Muscle layer of duodenum (tissue), 2 donors: Measurements from ENCODE around the gene FLNB.
"Not testable (repeated sequence)": the region's sequence is repeated elsewhere in the genome, so short reads cannot be mapped to it uniquely, and the experiment has no call there.

Experiments used
- H3K27ac ChIP-seq: one replicate; pipeline ENCODE4 v1.7.0; 2013; ENCODE audit warnings: mild to moderate bottlenecking, low read length
- H3K27me3 ChIP-seq: one replicate; pipeline ENCODE4 v1.7.0; 2013; ENCODE audit warnings: low read depth, mild to moderate bottlenecking, control low read depth, low read length
- H3K36me3 ChIP-seq, 2 donors: one replicate each; pipeline ENCODE4 v1.7.0; 2013; ENCODE audit warnings: low read length in 2 of 2, control low read depth in 1 of 2, mild to moderate bottlenecking in 1 of 2; ENCODE audit not compliant: insufficient read depth in 2 of 2, control insufficient read depth in 1 of 2
- H3K4me1 ChIP-seq, 2 donors: one replicate each; pipeline ENCODE4 v1.7.0; 2013; ENCODE audit warnings: low read length in 2 of 2, mild to moderate bottlenecking in 2 of 2, control low read depth in 1 of 2, moderate library complexity in 1 of 2; ENCODE audit not compliant: insufficient read depth in 2 of 2, control insufficient read depth in 1 of 2
- H3K4me3 ChIP-seq, 2 donors: one replicate each; pipeline ENCODE4 v1.7.0; 2013; ENCODE audit warnings: low read length in 2 of 2, low read depth in 1 of 2, mild to moderate bottlenecking in 1 of 2
- H3K9me3 ChIP-seq, 2 donors: one replicate each; pipeline ENCODE4 v1.7.0; 2013; ENCODE audit warnings: low read length in 2 of 2, control low read depth in 1 of 2, mild to moderate bottlenecking in 1 of 2; ENCODE audit not compliant: control insufficient read depth in 1 of 2
- donor health status: healthy.

Gene FLNB

DNA sequence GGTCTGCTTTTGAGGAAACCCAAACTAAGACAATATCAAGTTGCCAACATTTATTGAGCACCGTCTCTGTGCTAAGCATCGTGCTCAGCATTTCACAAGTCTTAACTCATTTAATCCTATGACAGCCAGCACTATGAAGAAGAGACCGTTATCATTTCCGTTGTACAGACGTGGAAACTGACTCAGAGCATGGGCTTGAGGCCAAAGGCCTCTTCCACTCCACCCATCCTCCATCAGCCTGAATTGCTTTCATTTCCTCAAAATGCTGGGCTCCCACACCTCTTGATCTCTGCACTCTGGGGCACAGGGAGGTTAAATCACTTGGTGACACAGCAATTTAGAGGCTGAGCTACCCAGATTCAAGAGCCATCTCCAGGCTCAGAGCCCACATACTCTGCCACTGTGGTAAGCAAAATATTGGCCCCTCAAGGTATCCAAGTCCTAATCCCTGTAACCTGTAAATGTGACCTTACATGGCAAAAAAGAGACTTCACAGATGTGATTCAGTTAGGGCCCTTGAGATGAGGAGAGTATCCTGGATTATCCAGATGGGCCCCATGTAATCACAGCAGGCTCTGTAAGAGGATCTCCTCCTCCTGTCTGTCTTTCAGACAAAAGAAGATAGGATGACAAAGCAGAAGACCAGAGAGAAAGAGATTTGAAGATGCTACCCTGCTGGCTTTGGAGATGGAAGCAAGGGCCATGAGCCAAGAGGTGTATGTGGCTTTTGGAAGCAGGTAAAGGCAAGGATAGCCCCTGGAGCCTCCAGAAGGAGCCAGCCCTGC is 24.3 kb upstream of the FLNB start:
- Histone ChIP-seq H3K4me3 (no peak overlapping the region), H3K4me1 (peaks cover 7 to 9% of the 10 kb centered on the region in 2 donors), H3K27ac (peak overlapping the region; percentile 28), H3K9me3 (no peaks in the 10 kb centered on the region), H3K36me3 (no peaks in the 10 kb centered on the region), H3K27me3 (no peaks in the 10 kb centered on the region)

DNA sequence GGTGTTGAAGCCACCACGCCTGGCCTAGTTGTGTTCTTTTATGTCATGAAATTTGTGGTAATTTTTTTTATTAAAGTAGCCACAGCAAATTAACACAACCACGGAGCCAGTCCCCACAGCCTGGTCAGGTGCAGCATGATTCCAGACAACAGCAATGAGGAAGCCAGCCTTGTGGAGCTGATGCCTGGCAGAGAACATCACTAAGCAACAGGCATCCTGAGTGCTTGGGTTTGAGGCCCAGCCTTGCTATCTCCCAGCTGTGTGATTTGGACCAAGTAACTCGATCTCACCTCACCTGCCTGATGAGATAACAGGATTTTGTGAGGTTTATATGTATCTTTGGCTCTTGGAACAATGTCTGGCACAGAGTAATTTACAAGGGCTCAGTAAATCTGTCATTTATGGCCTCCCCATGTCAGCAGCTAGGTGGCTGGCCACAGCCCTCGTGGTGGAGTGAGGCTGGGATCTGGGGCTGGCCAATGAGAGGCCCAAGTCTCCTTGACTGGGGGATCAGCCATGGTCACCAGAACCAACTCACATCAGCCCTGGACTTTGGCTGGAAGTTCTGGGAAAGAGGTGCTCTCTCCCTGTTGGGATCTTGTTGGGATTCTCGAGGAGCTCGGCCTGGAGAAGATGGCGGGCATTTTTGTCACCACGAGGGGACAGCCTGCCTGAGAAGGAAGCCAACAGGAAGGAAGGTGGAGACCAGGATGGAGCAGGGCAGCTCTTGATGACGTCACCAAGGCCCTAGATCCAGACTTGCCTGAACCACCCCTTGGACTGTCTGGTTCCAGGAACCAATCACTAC is 22.8 kb upstream of the FLNB start:
- Histone ChIP-seq H3K4me3 (no peak overlapping the region), H3K27ac (no peak overlapping the region), H3K9me3 (no peaks in the 10 kb centered on the region), H3K27me3 (no peaks in the 10 kb centered on the region), H3K36me3 (no peaks in the 10 kb centered on the region), H3K4me1 (peaks cover 7 to 9% of the 10 kb centered on the region in 2 donors)

DNA sequence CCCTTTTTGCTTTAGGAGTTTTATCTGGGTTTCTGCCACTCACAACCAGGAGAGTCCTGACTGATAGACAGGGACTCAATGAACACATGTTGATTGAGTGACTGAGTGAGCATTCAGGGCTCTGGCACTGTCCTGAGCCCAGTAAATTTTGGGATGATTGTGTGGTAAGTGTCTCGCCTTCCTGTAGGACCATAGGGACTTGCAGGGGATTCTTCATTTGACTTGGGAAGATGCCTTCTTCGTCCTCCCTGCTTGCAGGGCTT is 22.3 kb upstream of the FLNB start:
- Histone ChIP-seq H3K4me1 (peaks cover 7 to 9% of the 10 kb centered on the region in 2 donors), H3K27me3 (no peaks in the 10 kb centered on the region), H3K9me3 (no peaks in the 10 kb centered on the region), H3K36me3 (no peaks in the 10 kb centered on the region), H3K27ac (no peak overlapping the region), H3K4me3 (no peak overlapping the region)

DNA sequence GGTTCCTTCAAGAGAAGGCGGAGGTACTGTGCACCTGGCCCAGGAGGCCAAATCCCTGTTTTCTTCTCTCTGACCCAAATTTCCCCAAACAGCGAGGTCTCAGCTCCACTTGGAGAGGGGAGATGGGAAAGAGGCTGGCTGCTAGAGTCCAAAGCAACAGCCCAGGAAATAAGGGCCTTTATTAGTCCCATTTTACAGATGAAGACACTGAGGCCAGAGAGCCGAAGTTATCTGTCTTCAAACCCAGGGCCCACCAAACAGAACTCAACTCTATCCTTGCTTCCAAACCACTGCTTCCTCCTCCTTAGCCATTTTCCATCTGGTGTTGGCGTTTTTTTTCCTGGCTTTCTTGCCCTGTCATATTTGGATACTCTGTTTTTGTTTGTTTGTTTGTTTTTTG is 22.0 kb upstream of the FLNB start:
- H3K27me3 ChIP-seq: no peaks in the 10 kb centered on the region
- no peaks in the 10 kb centered on the region for H3K36me3 ChIP-seq
- no peak overlapping the region for H3K27ac ChIP-seq
- H3K4me3 ChIP-seq: no peak overlapping the region
- H3K4me1 ChIP-seq: peaks cover 7 to 9% of the 10 kb centered on the region in 2 donors
- H3K9me3 ChIP-seq: no peaks in the 10 kb centered on the region

DNA sequence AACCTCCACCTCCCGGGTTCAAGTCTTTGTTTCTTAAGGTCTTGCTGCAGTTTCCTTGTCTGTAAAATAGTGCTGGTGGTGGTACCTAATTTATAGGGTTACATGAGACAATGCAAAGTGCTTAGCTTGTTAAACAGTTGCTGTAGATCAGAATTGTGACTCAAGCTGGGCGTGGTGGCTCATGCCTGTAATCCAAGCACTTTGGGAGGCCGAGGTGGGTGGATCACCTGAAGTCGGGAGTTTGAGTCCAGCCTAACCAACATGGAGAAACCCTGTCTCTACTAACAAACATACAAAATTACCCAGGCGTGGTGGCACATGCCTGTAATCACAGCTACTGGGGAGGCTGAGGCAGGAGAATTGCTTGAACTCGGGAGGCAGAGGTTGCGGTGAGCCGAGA is 19.0 kb upstream of the FLNB start:
- not testable (repeated sequence) for H3K36me3 ChIP-seq, H3K4me1 ChIP-seq, H3K9me3 ChIP-seq, H3K27ac ChIP-seq, H3K4me3 ChIP-seq, H3K27me3 ChIP-seq

DNA sequence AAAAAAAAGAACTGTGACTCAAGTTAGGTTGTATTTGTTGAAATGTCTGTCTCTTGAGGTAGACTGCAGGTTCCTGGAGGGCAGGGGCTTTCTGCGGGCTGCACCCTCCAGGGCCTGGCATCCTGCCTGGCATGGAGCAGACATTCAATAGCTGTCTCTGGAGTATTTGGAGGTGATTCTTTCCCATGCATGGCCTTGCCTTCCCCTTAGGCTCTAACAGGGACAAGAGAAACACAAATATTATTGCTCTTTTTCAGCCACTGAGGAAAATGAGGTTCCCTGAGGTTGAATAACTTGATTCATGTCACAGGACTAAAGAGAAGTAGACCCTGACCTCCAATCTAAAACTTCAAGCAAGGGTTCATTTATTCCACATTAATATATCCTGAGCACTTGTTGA is 18.6 kb upstream of the FLNB start:
- Histone ChIP-seq H3K27me3 (no peaks in the 10 kb centered on the region), H3K4me1 (no peaks in the 10 kb centered on the region), H3K36me3 (no peaks in the 10 kb centered on the region), H3K4me3 (no peak overlapping the region), H3K9me3 (no peaks in the 10 kb centered on the region), H3K27ac (no peak overlapping the region)

DNA sequence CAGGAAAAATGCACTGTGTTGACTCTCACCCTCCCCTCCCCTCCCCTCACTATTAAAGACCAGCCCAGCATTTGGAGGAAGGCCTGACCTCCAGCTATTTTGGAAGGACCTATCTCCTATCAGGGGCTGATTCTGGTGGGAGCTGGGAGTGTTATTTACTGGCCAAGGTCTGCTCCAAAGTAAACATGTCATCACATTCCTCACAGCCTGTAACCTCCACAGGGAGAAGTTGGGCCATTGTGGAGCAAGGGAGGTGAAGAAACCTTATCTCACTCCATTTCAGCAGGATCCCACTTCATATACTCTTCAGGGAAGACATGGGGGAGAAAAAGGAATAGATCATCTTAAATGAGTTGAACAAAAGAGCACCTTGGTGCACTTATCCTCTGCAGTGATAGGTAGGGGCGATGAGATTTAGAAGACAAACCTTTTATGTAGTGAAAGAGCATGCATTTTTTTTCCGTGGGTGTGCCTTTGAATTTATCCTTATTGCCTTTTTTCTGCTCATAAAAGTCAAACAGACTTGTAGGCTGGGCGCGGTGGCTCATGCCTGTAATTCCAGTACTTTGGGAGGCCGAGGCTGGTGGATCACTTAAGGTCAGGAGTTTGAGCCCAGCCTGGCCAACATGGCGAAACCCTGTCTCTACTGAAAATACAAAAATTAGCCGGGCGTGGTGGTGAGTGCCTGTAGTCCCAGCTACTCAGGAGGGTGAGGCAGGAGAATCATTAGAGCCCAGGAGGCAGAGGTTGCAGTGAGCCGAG is 15.6 kb upstream of the FLNB start:
- H3K27me3 ChIP-seq: no peaks in the 10 kb centered on the region
- no peak overlapping the region for H3K27ac ChIP-seq
- H3K4me3 ChIP-seq: no peak overlapping the region
- H3K4me1 ChIP-seq: no peaks in the 10 kb centered on the region
- no peaks in the 10 kb centered on the region for H3K36me3 ChIP-seq
- no peaks in the 10 kb centered on the region for H3K9me3 ChIP-seq

DNA sequence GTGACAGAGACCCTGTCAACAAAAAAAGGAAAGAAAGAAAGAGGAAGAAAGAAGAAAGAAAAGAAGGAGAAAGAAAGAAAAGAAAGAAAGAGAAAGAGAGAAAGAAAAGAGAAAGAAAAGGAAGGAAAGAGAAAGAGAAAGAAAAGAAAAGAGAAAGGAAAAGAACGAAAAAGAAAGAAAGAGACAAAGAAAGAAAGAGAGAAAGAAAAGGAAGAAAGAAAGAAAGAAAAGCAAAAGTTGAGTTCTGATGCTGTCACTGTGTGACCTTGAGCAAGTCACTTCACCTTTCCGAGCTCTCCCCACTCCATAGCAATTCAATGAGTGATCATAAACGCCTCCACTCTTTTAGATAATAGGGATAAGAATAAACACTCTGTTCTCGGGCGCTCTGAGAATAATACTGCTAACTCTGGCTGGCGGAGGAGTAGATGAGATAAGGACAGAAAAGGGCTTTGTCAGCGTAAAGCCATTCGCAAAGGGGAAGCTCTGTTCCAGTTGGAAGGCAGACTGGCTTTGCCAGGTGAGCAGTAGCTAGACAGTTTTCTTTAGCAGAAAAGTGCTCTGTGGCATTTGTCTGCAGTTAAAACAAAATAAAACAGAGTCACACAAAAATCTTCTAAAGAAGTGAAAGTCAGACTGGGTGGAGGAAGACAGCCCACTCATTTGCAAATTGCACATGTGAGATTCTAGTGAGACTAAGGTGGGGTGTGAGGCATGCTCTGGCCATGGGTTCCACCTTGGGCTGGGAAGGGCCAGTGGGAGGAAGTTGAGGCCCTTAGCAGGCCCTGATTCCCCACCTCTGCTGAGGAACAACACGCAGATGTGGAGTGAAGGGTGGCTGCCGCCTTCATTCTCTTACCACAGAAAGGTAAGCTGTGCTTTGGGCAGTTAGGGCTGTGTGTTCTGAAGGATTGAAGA is 9.6 kb upstream of the FLNB start:
- Histone ChIP-seq H3K4me1 (peaks cover 0 to 6% of the 10 kb centered on the region in 2 donors), H3K27ac (peak overlapping the region; percentile 72), H3K36me3 (no peaks in the 10 kb centered on the region), H3K4me3 (no peak overlapping the region), H3K9me3 (no peaks in the 10 kb centered on the region), H3K27me3 (no peaks in the 10 kb centered on the region)

DNA sequence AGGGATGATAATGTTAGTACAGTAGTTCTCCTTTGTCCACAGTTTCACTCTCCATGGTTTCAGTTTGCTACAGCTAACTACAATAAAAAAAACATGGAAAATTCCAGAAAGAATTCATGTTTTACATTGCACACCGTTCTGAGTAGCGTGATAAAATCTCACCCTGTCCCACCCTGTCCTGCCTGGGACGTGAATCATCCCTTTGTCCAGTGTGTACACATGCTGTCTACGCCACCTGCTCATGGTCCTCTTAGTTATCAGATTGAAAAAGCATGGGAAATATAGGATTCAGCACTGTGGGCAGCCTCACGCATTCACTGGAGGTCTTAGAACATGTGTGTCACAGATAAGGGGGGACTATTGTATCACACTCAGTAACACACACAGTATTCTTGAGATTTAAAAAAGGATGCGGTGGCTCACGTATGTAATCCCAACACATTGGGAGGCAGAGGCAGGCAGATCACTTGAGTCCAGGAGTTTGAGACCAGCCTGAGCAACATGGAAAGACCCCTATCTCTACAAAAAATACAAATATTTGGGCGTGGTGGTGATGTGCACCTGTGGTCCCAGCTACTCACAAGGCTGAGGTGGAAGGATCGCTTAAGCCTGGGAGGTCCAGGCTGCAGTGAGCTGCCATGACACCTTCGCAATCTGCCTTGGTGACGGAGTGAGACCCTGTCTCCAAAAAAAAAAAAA is 8.7 kb upstream of the FLNB start:
- Histone ChIP-seq H3K36me3 (no peaks in the 10 kb centered on the region), H3K27ac (peak overlapping the region; percentile 72), H3K9me3 (no peaks in the 10 kb centered on the region), H3K4me1 (peaks cover 0 to 6% of the 10 kb centered on the region in 2 donors), H3K27me3 (no peaks in the 10 kb centered on the region), H3K4me3 (no peak overlapping the region)

DNA sequence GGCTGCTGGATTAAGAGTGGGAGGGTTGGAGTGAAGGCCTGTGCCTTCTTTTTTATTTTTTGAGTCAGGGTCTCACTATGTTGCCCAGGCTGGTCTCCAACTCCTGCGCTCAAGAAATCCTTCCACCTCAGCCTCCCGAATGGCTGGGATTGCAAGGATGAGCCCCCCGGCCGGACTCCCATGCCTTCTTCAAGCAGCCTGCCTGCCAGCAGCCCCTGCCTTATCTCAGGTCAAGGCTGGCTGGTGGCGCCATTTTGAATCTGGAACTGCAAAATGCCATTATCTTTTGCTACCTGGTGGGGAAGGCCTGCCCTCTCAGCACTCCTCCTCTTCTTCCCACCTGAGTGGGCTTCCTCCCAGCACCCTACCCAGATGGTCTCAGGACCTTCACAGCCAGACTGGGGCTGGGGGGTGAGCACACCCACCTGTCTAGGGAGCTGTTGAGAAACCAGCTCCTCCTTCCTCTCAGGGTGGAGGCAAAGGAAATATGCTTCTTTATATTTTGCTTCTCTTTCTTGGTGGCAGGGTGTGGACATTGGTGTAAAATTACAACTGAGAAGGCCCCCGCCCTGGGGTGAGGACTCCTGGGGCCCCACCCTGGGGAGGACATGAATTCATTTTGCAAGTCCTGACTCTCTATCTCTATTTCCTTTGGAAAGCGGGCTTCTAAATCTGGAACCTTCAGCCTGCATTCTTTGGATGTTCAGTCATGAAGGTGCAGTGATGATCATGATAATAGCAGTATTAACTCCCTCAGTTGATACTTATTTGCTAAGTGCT is 7.7 kb upstream of the FLNB start:
- H3K27me3 ChIP-seq: no peaks in the 10 kb centered on the region
- no peaks in the 10 kb centered on the region for H3K9me3 ChIP-seq
- no peaks in the 10 kb centered on the region for H3K36me3 ChIP-seq
- no peak overlapping the region for H3K4me3 ChIP-seq
- H3K27ac ChIP-seq: no peak overlapping the region
- H3K4me1 ChIP-seq: peaks cover 0 to 6% of the 10 kb centered on the region in 2 donors
